GM19035 (cell line): ENCODE data around the gene TMEM69.
"Not testable (repeated sequence)": the region's sequence is repeated elsewhere in the genome, so short reads cannot be mapped to it uniquely, and the experiment has no call there.

ENCODE experiments used
- ATAC-seq: cut with Tn5 transposase; IDR thresholded peaks from one replicate; pipeline ENCODE4 v1.9.1; 2021; ENCODE audit not compliant: unreplicated experiment

Gene TMEM69

GRCh38 chr1:45677751-45678245 is 10.2 kb upstream of the TMEM69 start:
- no peak for ATAC-seq

DNA sequence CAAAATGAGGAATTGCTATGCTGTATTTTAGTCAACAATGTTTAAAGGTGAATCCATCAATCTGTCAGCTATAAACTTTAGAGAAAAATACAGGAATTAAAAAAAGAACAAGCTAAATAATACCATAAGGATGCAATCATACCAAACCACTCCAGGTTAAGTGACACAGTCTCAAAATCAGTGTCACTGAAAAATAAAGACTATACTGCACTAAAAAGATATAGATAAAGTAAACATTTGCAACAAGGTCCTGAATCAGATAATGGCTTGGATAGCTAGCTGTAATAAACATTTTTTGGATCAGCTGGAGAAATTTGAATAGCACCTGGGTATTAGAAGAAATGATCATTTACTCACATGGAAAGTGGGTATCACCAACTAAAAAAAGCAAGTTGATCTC is 9.5 kb upstream of the TMEM69 start:
- no peak for ATAC-seq

GRCh38 chr1:45679123-45679522 is 8.9 kb upstream of the TMEM69 start:
- ATAC-seq: no peak

- ATAC-seq: no peak
Observed at GRCh38 chr1:45682942-45683341, 5.0 kb upstream of the TMEM69 start.

GRCh38 chr1:45684402-45684801 is 3.6 kb upstream of the TMEM69 start:
- no peak for ATAC-seq

DNA sequence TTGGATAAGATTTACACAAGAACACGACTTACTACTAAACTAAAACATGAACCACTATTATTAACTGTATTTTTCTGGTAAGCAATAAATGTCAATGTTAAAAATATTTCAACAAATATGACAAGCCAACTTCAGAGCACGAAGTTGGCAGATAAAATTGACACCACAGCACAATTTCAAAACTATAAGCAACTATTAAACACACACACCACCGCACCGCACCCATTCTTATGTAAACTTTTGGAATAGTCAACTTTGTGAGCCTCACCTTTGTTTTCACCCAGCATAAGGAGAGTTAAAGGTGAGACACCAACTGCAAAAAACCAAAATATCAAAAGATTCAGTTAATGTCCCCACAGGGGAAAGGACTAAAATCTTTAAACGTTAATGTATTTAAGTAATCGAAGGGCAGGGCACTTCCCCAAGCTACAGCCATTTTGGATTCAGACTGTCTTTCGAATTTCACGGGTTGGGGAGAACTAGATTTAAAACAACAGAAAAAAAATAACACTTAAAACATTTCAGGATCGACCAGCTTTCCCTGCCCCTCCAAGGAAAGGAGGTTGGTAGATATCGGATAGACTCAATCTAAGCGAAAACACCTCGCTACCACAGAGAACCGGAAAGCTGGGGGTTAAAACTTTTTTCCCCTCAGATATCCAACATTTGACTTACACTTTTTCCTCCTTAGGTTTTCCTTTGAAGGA is 2.5 kb upstream of the TMEM69 start:
- no peak for ATAC-seq

DNA sequence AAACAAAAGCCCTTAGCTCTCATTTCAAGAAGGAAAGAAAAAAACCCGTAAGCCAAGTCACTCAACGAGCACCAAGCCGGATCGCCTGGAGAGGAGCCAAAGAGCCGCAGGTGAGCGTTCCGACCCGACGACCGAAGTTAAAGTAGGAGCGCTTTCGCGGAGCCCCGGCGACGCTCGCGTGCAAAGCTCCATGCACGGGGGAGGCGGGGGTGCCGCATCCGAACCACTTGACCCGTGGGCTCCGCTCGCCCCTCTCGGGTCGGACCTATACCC is 2.0 kb upstream of the TMEM69 start:
- peak; percentile 10 for ATAC-seq

DNA sequence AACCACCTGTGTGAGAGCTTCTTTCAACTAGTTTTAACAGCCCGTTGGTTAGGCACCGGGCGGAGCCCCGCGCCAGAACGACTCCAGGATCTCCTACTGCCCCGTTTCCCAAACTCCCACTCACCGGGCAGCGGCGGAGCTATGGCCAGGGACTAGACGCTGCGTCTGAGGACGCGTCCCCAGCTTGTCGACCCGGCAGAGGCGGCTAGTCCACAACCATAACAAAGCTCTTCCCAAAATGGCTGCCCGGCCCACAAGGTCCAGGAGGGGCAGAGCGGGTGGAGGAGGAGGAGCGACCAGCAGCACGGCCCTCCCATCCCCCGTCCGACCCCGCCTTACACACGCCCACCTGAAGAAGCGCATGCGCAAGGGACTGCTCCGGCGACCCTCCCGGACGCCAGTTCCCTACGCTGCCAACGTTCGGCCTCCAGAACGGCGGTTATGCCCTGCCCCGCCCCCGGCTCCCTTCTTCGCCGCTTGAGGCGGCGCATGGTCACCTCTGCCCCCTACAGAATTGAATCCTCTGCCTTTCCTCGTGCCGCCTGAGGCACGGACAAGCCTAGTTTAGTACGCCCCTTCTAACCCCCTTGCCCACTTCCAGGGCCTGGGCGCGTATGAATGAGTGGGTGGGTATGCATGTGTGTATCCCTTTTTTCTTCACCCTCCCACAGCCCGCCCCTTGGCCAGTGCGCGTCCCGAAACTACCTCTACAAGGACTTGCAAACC is 1.5 kb upstream of the TMEM69 start, which contains the start of gene GPBP1L1:
Gene GPBP1L1, minus strand, starts transcription at position 246 of the 726 bp plus-strand sequence. CDS start 27,446 bp downstream, outside the sequence.
- peak; percentile 57 for ATAC-seq

- ATAC-seq: peak; percentile 79
Observed at GRCh38 chr1:45687014-45687753, 797 bp upstream of the TMEM69 start.

- ATAC-seq: not testable (repeated sequence)
Observed at GRCh38 chr1:45693811-45694210, 5.8 kb downstream of the TMEM69 start.

- no peak for ATAC-seq
Observed at GRCh38 chr1:45694823-45695222, 6.8 kb downstream of the TMEM69 start.

GRCh38 chr1:45704637-45705036 is 16.7 kb downstream of the TMEM69 start:
- ATAC-seq: no peak

DNA sequence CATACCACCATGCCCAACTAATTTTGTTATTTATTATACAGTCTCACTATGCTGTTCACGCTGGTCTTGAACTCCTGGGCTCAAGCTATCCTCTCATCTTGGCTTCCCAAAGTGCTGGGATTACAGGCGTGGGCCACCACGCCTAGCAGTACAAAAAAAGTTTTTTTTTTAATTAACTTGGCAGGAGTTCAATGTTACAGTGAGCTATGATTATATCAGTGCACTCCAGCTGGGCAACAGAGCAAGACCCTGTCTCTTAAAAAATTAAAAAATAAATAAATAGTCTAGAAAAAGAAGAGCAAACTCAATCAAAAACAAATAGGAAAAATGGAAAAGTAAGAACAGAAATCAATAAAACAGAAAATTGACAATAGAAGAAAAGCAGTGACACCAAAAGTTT is 25.7 kb downstream of the TMEM69 start:
- no peak for ATAC-seq

- no peak for ATAC-seq
Observed at GRCh38 chr1:45716700-45717099, 28.7 kb downstream of the TMEM69 start.

DNA sequence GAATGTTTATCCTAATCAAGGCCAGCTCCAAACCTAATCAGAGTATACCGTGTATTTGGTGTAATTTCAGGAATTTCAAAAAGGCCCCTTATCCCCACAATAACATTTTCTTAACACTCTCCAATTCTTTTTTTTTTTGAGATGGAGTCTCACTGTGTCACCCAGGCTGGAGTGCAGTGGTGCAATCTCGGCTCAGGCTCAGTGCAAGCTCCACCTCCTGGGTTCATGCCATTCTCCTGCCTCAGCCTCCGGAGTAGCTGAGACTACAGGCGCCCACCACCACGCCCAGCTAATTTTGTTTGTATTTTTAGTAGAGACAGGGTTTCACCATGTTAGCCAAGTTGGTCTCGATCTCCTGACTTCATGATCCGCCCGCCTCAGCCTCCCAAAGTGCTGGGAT is 29.4 kb downstream of the TMEM69 start:
- ATAC-seq: not testable (repeated sequence)

GRCh38 chr1:45718289-45718688 is 30.3 kb downstream of the TMEM69 start:
- ATAC-seq: no peak

GRCh38 chr1:45721207-45721606 is 33.2 kb downstream of the TMEM69 start:
- ATAC-seq: no peak

- ATAC-seq: no peak
Observed at GRCh38 chr1:45722809-45723208, 34.8 kb downstream of the TMEM69 start.

DNA sequence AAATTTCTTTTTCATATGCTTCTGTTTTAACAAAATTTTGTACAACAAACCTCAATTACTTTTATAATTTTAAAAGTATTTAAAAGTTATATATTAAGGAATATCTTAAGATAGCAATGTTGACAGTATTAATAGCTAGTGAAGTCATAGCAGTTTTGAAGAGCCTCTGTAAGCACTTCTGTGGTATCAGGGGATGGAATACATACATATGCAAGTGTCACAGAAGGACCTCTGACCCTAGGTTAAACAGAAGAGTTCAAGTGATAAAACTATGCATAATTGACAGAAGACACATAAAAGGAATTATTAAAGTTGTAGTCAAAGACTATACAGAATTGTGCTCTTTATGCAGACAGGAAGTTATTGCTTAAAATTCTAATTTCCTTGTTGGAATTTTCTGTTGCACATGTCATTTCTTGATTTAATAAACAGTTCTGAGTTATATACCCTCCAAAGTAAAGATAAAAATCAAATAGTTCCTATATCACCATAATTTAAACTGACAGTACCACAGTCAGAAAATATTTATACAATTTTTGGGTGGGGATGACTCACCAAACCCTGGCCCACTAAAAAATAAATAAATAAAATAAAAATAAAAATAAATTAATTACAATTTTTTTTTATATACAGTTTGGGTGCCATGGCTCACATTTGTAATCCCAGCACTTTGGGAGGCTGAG is 35.4 kb downstream of the TMEM69 start:
- ATAC-seq: no peak

GRCh38 chr1:45726007-45726406 is 38.0 kb downstream of the TMEM69 start:
- not testable (repeated sequence) for ATAC-seq

- no peak for ATAC-seq
Observed at GRCh38 chr1:45730075-45730779, 42.2 kb downstream of the TMEM69 start.
